ENCODE data around the gene DIAPH2. TPM values are rescaled to one million over a fixed set of nuclear protein-coding genes. Genes with fewer than 3 reads are reported as not detected.

DIAPH2 gene
- total RNA-seq, 1 experiment from 2014 or later: 20.4 TPM

GRCh38 chrX:97529536-97530200 is 845.0 kb downstream of the DIAPH2 start:
- DNase-seq: no peak
- H3K36me3 ChIP-seq (replicated peaks; ENCODE audit: control insufficient read depth, insufficient read depth, low read length): no peaks in the 10 kb centered on the region
- H3K27me3 ChIP-seq (ENCODE audit: control insufficient read depth, insufficient read depth, low read length): no peaks in the 10 kb centered on the region
- no peak overlapping the region for H3K4me3 ChIP-seq (ENCODE audit: insufficient read depth, low read depth, low read length)

- DNase-seq: no peak
- no peaks in the 10 kb centered on the region for H3K27me3 ChIP-seq (ENCODE audit: control insufficient read depth, insufficient read depth, low read length)
- H3K36me3 ChIP-seq (replicated peaks; ENCODE audit: control insufficient read depth, insufficient read depth, low read length): no peaks in the 10 kb centered on the region
- no peak overlapping the region for H3K4me3 ChIP-seq (ENCODE audit: insufficient read depth, low read depth, low read length)
Measured at GRCh38 chrX:97531825-97532224, 847.2 kb downstream of the DIAPH2 start.

GRCh38 chrX:97538745-97539144 is 854.1 kb downstream of the DIAPH2 start:
- Histone ChIP-seq H3K36me3 (replicated peaks; ENCODE audit: control insufficient read depth, insufficient read depth, low read length) (no peaks in the 10 kb centered on the region), H3K27me3 (ENCODE audit: control insufficient read depth, insufficient read depth, low read length) (no peaks in the 10 kb centered on the region), H3K4me3 (ENCODE audit: insufficient read depth, low read depth, low read length) (no peak overlapping the region)
- DNase-seq: no peak

DNA sequence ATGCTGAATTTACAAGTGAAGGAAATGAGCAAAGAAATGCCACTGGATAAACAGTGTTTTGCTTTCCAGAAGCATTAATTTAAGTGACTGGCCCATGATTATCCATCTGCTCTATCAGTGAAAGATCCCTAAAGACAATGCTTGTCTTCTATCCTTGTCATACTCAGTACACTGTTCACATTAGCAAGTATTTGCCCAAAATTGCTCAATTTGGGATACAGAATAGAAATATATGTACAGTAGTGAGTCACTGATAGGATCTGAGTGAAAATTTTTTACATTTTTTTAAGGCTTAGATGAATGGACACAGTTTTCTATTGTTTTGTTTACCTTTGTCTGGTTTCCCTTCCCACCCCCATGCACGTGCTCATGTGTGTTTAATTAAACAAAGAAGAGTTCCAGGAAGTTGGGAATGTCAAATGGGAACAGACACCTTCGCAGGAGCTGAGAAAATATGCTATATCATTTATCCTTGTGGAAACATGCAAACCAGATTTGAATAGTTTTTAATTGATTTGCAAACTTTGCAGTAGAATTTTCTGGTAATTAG is 855.4 kb downstream of the DIAPH2 start:
- Histone ChIP-seq H3K4me3 (ENCODE audit: insufficient read depth, low read depth, low read length) (no peak overlapping the region), H3K27me3 (ENCODE audit: control insufficient read depth, insufficient read depth, low read length) (no peaks in the 10 kb centered on the region), H3K36me3 (replicated peaks; ENCODE audit: control insufficient read depth, insufficient read depth, low read length) (no peaks in the 10 kb centered on the region)
- DNase-seq: no peak

DNA sequence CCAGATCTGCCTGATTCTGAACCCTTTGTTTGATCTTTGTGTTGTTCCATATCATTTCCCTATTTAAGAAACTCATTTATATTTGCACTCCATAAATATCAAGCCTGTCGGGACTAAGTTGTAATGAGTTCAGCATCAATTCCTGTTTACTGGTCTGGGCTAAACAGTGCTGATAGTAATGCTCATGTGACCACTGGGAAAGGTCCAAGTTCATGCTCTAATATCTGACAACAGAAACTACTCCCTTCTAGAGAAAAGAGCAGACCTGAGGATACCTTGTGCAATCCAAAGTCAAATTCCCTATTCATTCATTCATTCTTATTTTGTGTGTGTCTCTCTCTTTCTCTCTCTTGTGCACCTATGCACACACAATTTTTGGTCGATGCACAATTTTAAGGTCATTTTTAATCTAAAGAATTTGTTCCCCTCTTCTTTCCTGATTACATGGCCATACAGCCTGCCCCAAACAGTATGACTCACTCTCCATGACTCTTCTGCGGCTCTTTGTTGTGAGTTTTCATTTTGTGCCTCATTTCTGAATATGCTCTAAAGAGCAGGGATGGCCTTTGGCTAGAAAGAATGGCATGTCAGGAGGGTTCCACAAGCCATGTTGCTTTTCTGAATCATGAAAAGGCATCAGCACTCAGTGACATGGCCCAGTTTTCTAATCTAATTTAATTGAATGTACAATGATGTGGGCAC is 863.4 kb downstream of the DIAPH2 start:
- DNase-seq: no peak
- Histone ChIP-seq H3K27me3 (ENCODE audit: control insufficient read depth, insufficient read depth, low read length) (no peaks in the 10 kb centered on the region), H3K36me3 (replicated peaks; ENCODE audit: control insufficient read depth, insufficient read depth, low read length) (no peaks in the 10 kb centered on the region), H3K4me3 (ENCODE audit: insufficient read depth, low read depth, low read length) (no peak overlapping the region)

GRCh38 chrX:97551821-97552220 is 867.2 kb downstream of the DIAPH2 start:
- no peak for DNase-seq
- Histone ChIP-seq H3K36me3 (replicated peaks; ENCODE audit: control insufficient read depth, insufficient read depth, low read length) (no peaks in the 10 kb centered on the region), H3K27me3 (ENCODE audit: control insufficient read depth, insufficient read depth, low read length) (no peaks in the 10 kb centered on the region), H3K4me3 (ENCODE audit: insufficient read depth, low read depth, low read length) (no peak overlapping the region)

- Histone ChIP-seq H3K27me3 (ENCODE audit: control insufficient read depth, insufficient read depth, low read length) (no peaks in the 10 kb centered on the region), H3K36me3 (replicated peaks; ENCODE audit: control insufficient read depth, insufficient read depth, low read length) (no peaks in the 10 kb centered on the region), H3K4me3 (ENCODE audit: insufficient read depth, low read depth, low read length) (no peak overlapping the region)
- DNase-seq: no peak
Measured at GRCh38 chrX:97553833-97554232, 869.2 kb downstream of the DIAPH2 start.

- Histone ChIP-seq H3K36me3 (replicated peaks; ENCODE audit: control insufficient read depth, insufficient read depth, low read length) (no peaks in the 10 kb centered on the region), H3K27me3 (ENCODE audit: control insufficient read depth, insufficient read depth, low read length) (no peaks in the 10 kb centered on the region), H3K4me3 (ENCODE audit: insufficient read depth, low read depth, low read length) (no peak overlapping the region)
- DNase-seq: no peak
Measured at GRCh38 chrX:97556359-97556758, 871.7 kb downstream of the DIAPH2 start.

GRCh38 chrX:97563531-97564133 is 879.0 kb downstream of the DIAPH2 start:
- no peaks in the 10 kb centered on the region for H3K36me3 ChIP-seq (replicated peaks; ENCODE audit: control insufficient read depth, insufficient read depth, low read length)
- no peaks in the 10 kb centered on the region for H3K27me3 ChIP-seq (ENCODE audit: control insufficient read depth, insufficient read depth, low read length)
- DNase-seq: no peak
- no peak overlapping the region for H3K4me3 ChIP-seq (ENCODE audit: insufficient read depth, low read depth, low read length)

DNA sequence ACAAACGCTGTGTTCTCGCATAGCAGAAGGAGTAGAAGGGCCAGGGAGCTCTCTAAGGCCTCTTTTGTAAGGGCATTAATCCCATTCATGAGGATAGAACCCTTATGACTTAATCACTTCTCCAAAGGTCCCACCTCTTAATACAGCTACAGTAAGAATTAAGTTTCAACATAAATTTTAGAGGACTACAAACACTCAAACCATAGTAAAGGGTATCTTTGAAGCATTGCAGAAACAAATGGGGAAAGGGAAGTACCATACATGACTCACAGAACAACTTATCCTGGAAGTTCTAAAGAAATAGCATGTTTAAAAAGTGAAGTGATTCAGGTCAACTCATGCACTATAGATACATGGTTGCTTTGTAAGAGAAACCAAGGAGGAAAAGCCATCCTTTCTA is 879.9 kb downstream of the DIAPH2 start:
- no peaks in the 10 kb centered on the region for H3K36me3 ChIP-seq (replicated peaks; ENCODE audit: control insufficient read depth, insufficient read depth, low read length)
- no peak overlapping the region for H3K4me3 ChIP-seq (ENCODE audit: insufficient read depth, low read depth, low read length)
- no peaks in the 10 kb centered on the region for H3K27me3 ChIP-seq (ENCODE audit: control insufficient read depth, insufficient read depth, low read length)
- DNase-seq: no peak

DNA sequence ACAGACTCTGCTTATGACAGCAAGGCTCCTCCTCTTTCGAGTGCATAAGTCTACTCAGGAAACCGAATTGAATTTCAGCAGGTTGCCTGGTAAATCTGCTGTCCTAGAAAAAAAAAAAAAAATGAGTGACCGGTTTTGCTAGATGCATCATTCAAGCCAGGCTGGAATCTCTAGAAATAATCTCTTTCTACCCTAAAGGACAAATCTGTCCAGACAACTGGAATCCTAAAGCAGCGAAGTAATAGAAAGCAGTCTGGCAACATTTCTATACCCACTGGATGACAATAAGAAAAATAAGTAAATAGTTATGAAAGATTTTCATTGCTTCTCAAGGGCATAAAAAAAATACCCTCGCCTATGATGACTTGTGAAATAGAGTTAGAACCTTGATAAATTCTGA is 902.5 kb downstream of the DIAPH2 start:
- no peak for DNase-seq
- Histone ChIP-seq H3K4me3 (ENCODE audit: insufficient read depth, low read depth, low read length) (no peak overlapping the region), H3K27me3 (ENCODE audit: control insufficient read depth, insufficient read depth, low read length) (no peaks in the 10 kb centered on the region), H3K36me3 (replicated peaks; ENCODE audit: control insufficient read depth, insufficient read depth, low read length) (no peaks in the 10 kb centered on the region)

DNA sequence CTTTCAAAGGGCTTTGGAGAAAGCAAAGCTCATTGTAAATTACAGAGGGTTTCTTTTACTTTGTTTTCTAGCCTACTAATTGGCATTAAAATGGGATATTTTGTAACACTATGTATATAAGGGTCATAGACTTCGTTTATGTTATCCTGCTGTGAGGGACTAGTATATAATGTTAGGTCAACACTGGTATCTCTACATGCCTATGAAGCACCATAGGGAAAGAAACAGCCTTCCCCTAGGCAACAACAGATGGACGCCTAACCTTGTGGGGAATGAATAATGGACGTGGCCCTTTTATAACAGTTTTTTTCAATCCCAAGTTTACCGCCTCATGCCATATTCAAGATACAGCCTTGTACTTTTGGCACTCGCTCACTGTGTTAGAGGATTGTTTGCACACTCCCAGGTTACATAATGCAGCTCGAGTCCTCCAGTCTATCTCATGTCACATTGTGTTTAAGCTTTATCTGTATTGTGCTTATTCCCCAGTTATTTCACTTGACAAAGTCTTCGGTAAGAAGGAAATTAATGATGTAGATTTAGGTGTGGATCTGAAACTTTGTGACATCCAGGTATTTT is 910.1 kb downstream of the DIAPH2 start:
- DNase-seq: no peak
- Histone ChIP-seq H3K4me3 (ENCODE audit: insufficient read depth, low read depth, low read length) (no peak overlapping the region), H3K36me3 (replicated peaks; ENCODE audit: control insufficient read depth, insufficient read depth, low read length) (no peaks in the 10 kb centered on the region), H3K27me3 (ENCODE audit: control insufficient read depth, insufficient read depth, low read length) (no peaks in the 10 kb centered on the region)

- Histone ChIP-seq H3K4me3 (ENCODE audit: insufficient read depth, low read depth, low read length) (no peak overlapping the region), H3K36me3 (replicated peaks; ENCODE audit: control insufficient read depth, insufficient read depth, low read length) (no peaks in the 10 kb centered on the region), H3K27me3 (ENCODE audit: control insufficient read depth, insufficient read depth, low read length) (no peaks in the 10 kb centered on the region)
- peak; percentile 14 for DNase-seq
Measured at GRCh38 chrX:97597954-97598353, 913.3 kb downstream of the DIAPH2 start.

- Histone ChIP-seq H3K27me3 (ENCODE audit: control insufficient read depth, insufficient read depth, low read length) (no peaks in the 10 kb centered on the region), H3K36me3 (replicated peaks; ENCODE audit: control insufficient read depth, insufficient read depth, low read length) (no peaks in the 10 kb centered on the region), H3K4me3 (ENCODE audit: insufficient read depth, low read depth, low read length) (no peak overlapping the region)
- DNase-seq: no peak
Measured at GRCh38 chrX:97602465-97603258, 918.0 kb downstream of the DIAPH2 start.
